ENCODE results near the gene DNAH11.

DNA sequence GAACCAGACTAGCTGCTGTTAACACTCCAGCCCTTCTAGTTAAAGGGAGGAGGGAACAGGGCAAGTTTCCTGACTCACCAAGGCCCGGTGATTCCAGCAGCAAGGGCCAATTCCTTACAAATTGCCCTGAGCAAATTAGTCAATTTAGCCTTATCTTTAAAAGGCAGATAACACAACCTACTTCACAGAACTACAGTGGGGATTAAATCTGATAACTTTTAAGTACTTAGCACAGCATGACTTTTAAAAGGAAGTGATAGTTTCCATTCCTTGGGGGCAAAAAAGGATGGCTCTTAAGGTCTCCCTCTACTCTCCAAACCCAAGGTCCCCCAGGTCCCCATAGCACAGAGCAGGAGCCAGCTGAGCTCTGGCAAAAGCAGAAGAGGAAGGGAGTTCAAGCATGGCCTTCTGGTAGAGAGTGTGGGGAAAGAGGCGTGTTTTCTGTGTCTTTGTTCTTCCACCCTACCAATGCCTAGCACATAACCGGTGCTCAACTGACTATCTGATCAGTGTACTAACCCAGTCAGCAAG is 398.8 kb downstream of the DNAH11 start:
- TF ChIP-seq, protein P1, sequence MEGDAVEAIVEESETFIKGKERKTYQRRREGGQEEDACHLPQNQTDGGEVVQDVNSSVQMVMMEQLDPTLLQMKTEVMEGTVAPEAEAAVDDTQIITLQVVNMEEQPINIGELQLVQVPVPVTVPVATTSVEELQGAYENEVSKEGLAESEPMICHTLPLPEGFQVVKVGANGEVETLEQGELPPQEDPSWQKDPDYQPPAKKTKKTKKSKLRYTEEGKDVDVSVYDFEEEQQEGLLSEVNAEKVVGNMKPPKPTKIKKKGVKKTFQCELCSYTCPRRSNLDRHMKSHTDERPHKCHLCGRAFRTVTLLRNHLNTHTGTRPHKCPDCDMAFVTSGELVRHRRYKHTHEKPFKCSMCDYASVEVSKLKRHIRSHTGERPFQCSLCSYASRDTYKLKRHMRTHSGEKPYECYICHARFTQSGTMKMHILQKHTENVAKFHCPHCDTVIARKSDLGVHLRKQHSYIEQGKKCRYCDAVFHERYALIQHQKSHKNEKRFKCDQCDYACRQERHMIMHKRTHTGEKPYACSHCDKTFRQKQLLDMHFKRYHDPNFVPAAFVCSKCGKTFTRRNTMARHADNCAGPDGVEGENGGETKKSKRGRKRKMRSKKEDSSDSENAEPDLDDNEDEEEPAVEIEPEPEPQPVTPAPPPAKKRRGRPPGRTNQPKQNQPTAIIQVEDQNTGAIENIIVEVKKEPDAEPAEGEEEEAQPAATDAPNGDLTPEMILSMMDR (IDR thresholded peaks at IDR 0.05 in 4 of 5, conservative IDR thresholded peaks at IDR 0.05 in 1 of 5) = no peak
- TF ChIP-seq POLR2A (IDR thresholded peaks at IDR 0.05) = no peak
